NCI-H1092 treated with DMSO at 0.1 percent for 48 hours (cell line): ENCODE data around the gene TICRR.

Source experiments
- DNase-seq: peaks from one replicate; lab custom pipeline; 2025; lab: John Stamatoyannopoulos, UW

TICRR gene

GRCh38 chr15:89654847-89655805 is 79.9 kb downstream of the TICRR start, which contains the start of gene KIF7:
Gene KIF7 (minus strand): TSS chr15:89655467. CDS start chr15:89652930, 2,537 bp downstream.
- no peak for DNase-seq

GRCh38 chr15:89656116-89656815 is 81.0 kb downstream of the TICRR start:
- no peak for DNase-seq

GRCh38 chr15:89657686-89658200 is 82.5 kb downstream of the TICRR start:
- no peak for DNase-seq

GRCh38 chr15:89659295-89659694 is 84.0 kb downstream of the TICRR start:
- no peak for DNase-seq

- no peak for DNase-seq
Observed at GRCh38 chr15:89660556-89660955, 85.3 kb downstream of the TICRR start.

GRCh38 chr15:89662893-89663626 is 87.8 kb downstream of the TICRR start:
- no peak for DNase-seq

GRCh38 chr15:89664441-89665350 is 89.4 kb downstream of the TICRR start:
- DNase-seq = peak; percentile 1

GRCh38 chr15:89665449-89666181 is 90.3 kb downstream of the TICRR start:
- no peak for DNase-seq

GRCh38 chr15:89666184-89666857 is 91.1 kb downstream of the TICRR start:
- no peak for DNase-seq

GRCh38 chr15:89666858-89667705 is 91.8 kb downstream of the TICRR start:
- DNase-seq = no peak

- no peak for DNase-seq
Observed at GRCh38 chr15:89667706-89667960, 92.4 kb downstream of the TICRR start.

GRCh38 chr15:89668171-89668570 is 92.9 kb downstream of the TICRR start:
- DNase-seq = no peak

GRCh38 chr15:89669309-89669865 is 94.1 kb downstream of the TICRR start:
- DNase-seq = no peak

GRCh38 chr15:89669941-89670340 is 94.7 kb downstream of the TICRR start:
- DNase-seq = no peak

- DNase-seq = no peak
Observed at GRCh38 chr15:89670971-89671560, 95.8 kb downstream of the TICRR start.

GRCh38 chr15:89671687-89672086 is 96.4 kb downstream of the TICRR start:
- DNase-seq = no peak

- DNase-seq = no peak
Observed at GRCh38 chr15:89672221-89673164, 97.2 kb downstream of the TICRR start.
